Aorta (tissue), 5 donors: ENCODE data around the gene RIPPLY1. TPM values are rescaled to one million over a fixed set of nuclear protein-coding genes. Genes with fewer than 3 reads are reported as not detected.
A peak's percentile ranks its signal among the peaks of the same experiment; 100 is the strongest.

Experiments used
- ATAC-seq: fragments of 200-7000 bp; cut with Tn5 transposase; one replicate; pipeline ENCODE4 v1.9.1; 2022; ENCODE audit warnings: moderate library complexity; ENCODE audit not compliant: low FRiP score
- DNase-seq, 2 donors: peaks; one replicate each; pipeline ENCODE4 v3.0.0-alpha.2; 2020
- H3K27ac ChIP-seq, 2 donors: one replicate each; pipeline ENCODE4 v1.5.1; 2013; ENCODE audit warnings: low read length in 2 of 2, mild to moderate bottlenecking in 2 of 2, moderate library complexity in 2 of 2, control low read depth in 1 of 2, inconsistent platforms in 1 of 2, low read depth in 1 of 2
- H3K27me3 ChIP-seq, 2 donors: one replicate each; pipeline ENCODE4 v1.6.1; 2013; ENCODE audit warnings: control low read depth in 1 of 2, low read length in 1 of 2, mild to moderate bottlenecking in 1 of 2, moderate library complexity in 1 of 2; ENCODE audit not compliant: insufficient read depth in 2 of 2, control insufficient read depth in 1 of 2
- H3K36me3 ChIP-seq, 2 donors: one replicate each; pipeline ENCODE4 v1.6.1; 2013; ENCODE audit warnings: control low read depth in 1 of 2, low read length in 1 of 2, mild to moderate bottlenecking in 1 of 2; ENCODE audit not compliant: insufficient read depth in 2 of 2, control insufficient read depth in 1 of 2
- H3K4me1 ChIP-seq, 2 donors: one replicate each; pipeline ENCODE4 v1.6.1; 2013; ENCODE audit warnings: low read length in 2 of 2, control low read depth in 1 of 2, mild to moderate bottlenecking in 1 of 2, moderate library complexity in 1 of 2; ENCODE audit not compliant: insufficient read depth in 2 of 2, control insufficient read depth in 1 of 2
- H3K4me3 ChIP-seq, 2 donors: one replicate each; pipeline ENCODE4 v1.5.1; 2013; ENCODE audit warnings: low read length in 2 of 2, control low read depth in 1 of 2, mild to moderate bottlenecking in 1 of 2
- H3K9me3 ChIP-seq: one replicate; pipeline ENCODE4 v1.6.1; 2013; ENCODE audit warnings: mild to moderate bottlenecking, low read length; ENCODE audit not compliant: control insufficient read depth
- WGBS, 2 donors: extraction: QIAGEN DNeasy Blood & Tissue Kit; methylation state at CpG; one replicate each; pipeline ENCODE4 v1.1.7; 2013; 5-methylcytosine and 5-hydroxymethylcytosine counted together
- intact Hi-C, 2 donors: fragments of 100-400 bp; cut with DNase I; formaldehyde crosslinking; loops; one replicate each; pipeline versions ENCODE4 v1.14.2 to v1.15.0; 2022
- polyA plus RNA-seq, 2 donors: library from polyadenylated mRNA; stranded (reverse); fragments of 200-250 nt; gene quantifications; one replicate each; pipeline ENCODE4 v1.2.3, GENCODE V29; 2013
- total RNA-seq, 2 donors: library from RNA; stranded (reverse); fragmentation: NEBNext Ultra II Directional; extraction: Animal tissue kit (Norgen Biotek cat#: 25700); gene quantifications; one replicate each; pipeline ENCODE4 v1.2.1, GENCODE V29; 2021
- donor health status: healthy with polysubstance abuse.
- donor health status: Bipolar disorder and iron deficiency.
- donor health status: DM: no; HTN: no; CAD: no.
- donor health status: DM: no; HTN: no; CAD: no.
- donor health status: DM: yes; HTN: yes; CAD: no.

RIPPLY1 gene
- total and polyA plus RNA-seq, 4 donors: not detected

DNA sequence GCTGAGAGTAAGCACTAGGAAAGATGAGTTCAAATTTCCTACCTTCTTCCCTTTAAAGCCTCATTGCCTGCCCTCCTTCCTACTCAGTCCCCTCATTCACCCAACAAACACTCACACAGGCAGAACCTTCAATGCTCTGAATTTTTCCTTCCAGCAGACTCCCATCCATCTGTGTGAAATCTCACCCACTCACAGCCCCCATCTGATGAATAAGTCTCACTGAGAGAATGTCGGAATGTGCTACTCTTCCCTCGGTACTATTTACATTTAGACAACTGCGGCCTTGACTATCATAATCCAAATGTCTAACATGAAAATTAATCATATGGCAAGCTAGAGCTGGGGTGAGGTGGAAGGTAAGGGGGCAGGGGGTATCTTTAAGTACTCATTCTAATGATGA is 36.4 kb upstream of the RIPPLY1 start:
- Histone ChIP-seq H3K4me1 (no peaks in the 10 kb centered on the region), H3K27me3 (no peaks in the 10 kb centered on the region), H3K9me3 (no peaks in the 10 kb centered on the region), H3K27ac (no peak overlapping the region), H3K4me3 (no peak overlapping the region), H3K36me3 (peaks cover 0 to 2% of the 10 kb centered on the region in 2 donors)
- DNase-seq: no peak
- 70 to 73% methylated on average over 3 of the region's 3 CpGs for WGBS, 2 donors
- intact Hi-C loops: no loop called here
- ATAC-seq: no peak

DNA sequence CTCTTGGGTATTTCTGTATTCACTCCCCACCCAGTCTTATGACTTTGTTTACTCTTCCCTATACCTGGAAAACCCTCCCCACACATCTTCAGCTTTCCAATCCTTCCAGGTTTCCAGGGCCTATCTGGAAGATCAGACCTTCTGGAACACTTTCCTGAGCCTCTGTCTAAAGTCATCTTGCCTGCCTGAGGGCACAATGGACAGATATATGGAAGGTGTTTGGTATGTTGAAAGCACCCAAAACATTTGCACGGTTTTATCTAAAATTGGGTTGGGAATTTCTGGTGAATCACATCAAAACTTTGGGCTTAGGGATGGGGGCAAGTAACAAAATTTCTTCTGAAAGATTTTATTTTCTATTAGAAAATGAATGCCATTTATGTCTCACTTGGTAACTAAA is 33.1 kb upstream of the RIPPLY1 start:
- Histone ChIP-seq H3K27ac (no peak overlapping the region), H3K36me3 (no peaks in the 10 kb centered on the region), H3K27me3 (no peaks in the 10 kb centered on the region), H3K4me3 (no peak overlapping the region), H3K9me3 (no peaks in the 10 kb centered on the region), H3K4me1 (no peaks in the 10 kb centered on the region)
- ATAC-seq (no peak), DNase-seq (no peak)
- 42 to 85% methylated on average over 1 of the region's 1 CpG for WGBS, 2 donors
- intact Hi-C loops: no loop called here

DNA sequence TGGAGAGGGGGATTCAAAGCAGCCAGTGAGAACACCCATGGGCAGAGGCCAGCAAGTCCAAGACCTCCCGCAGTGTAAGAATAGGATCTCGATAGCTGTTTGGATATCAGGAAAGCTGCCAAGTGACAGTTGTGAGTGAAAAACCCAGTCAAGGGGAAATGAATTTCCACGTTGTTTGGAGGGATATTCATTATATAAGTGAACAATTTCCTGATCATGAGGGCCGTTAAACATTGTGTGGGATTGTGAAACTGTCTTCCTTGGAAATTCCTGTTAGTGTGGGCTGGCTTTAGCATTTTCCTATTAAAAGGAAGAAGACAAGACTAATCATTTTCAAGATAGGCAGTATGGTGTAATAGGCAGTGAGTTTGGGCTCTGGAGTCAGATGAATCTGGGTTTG is 32.0 kb upstream of the RIPPLY1 start:
- H3K4me3 ChIP-seq: no peak overlapping the region
- H3K4me1 ChIP-seq: no peaks in the 10 kb centered on the region
- no peak overlapping the region for H3K27ac ChIP-seq
- WGBS, 2 donors: 47 to 49% methylated on average over 4 of the region's 4 CpGs
- H3K9me3 ChIP-seq: no peaks in the 10 kb centered on the region
- intact Hi-C loops: no loop called here
- H3K27me3 ChIP-seq: no peaks in the 10 kb centered on the region
- ATAC-seq (no peak), DNase-seq (no peak)
- H3K36me3 ChIP-seq: no peaks in the 10 kb centered on the region

DNA sequence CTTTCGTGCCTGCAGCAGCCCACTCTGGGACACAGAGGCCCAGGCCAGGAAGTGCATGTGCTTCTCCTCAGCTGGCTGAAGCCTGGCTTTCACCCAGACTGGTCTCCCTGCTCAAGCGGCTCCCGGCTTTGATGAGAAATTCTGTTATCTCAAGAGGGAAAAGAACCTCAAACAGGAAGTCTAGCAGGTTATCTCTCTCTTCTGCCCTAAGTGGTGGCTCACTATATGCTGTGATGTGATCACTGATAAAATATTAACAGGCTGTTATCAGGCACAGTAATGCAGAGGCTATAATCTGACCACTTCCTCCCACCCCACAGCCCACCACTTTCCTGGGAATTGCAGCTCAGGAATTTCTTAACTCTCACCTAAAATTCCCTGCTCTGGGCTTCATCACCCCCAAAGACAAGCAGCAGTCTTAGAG is 30.4 kb upstream of the RIPPLY1 start:
- Histone ChIP-seq H3K27me3 (no peaks in the 10 kb centered on the region), H3K9me3 (no peaks in the 10 kb centered on the region), H3K36me3 (no peaks in the 10 kb centered on the region), H3K4me3 (no peak overlapping the region), H3K27ac (no peak overlapping the region), H3K4me1 (no peaks in the 10 kb centered on the region)
- 23 to 58% methylated on average over 3 of the region's 3 CpGs for WGBS, 2 donors
- DNase-seq: no peak
- intact Hi-C loops: no loop called here
- ATAC-seq: no peak

- DNase-seq: no peak
- H3K36me3 ChIP-seq: no peaks in the 10 kb centered on the region
- intact Hi-C loops: no loop called here
- no peaks in the 10 kb centered on the region for H3K4me1 ChIP-seq
- WGBS, 2 donors: 66 to 69% methylated on average over 6 of the region's 6 CpGs
- no peak overlapping the region for H3K4me3 ChIP-seq
- H3K27ac ChIP-seq: no peak overlapping the region
- no peaks in the 10 kb centered on the region for H3K9me3 ChIP-seq
- H3K27me3 ChIP-seq: no peaks in the 10 kb centered on the region
- ATAC-seq: peak; percentile 49
These were observed 29.9 kb upstream of the RIPPLY1 start for GRCh38 chrX:106932960-106933537.

- Histone ChIP-seq H3K9me3 (no peaks in the 10 kb centered on the region), H3K36me3 (no peaks in the 10 kb centered on the region), H3K4me3 (no peak overlapping the region), H3K27me3 (no peaks in the 10 kb centered on the region), H3K27ac (no peak overlapping the region), H3K4me1 (no peaks in the 10 kb centered on the region)
- 58 to 83% methylated on average over 4 of the region's 4 CpGs for WGBS, 2 donors
- DNase-seq (no peak), ATAC-seq (peak; percentile 63)
- intact Hi-C loops: no loop called here
These were observed 29.4 kb upstream of the RIPPLY1 start for GRCh38 chrX:106932492-106932923.

- intact Hi-C loops: no loop called here
- Histone ChIP-seq H3K27ac (no peak overlapping the region), H3K36me3 (no peaks in the 10 kb centered on the region), H3K4me1 (no peaks in the 10 kb centered on the region), H3K4me3 (no peak overlapping the region), H3K27me3 (no peaks in the 10 kb centered on the region), H3K9me3 (no peaks in the 10 kb centered on the region)
- DNase-seq: no peak
- ATAC-seq: no peak
- WGBS, 2 donors: 67 to 89% methylated on average over 3 of the region's 3 CpGs
These were observed 28.8 kb upstream of the RIPPLY1 start for GRCh38 chrX:106931831-106932491.

- WGBS, 2 donors: 67 to 94% methylated on average over 4 of the region's 4 CpGs
- intact Hi-C loops: no loop called here
- no peaks in the 10 kb centered on the region for H3K27me3 ChIP-seq
- DNase-seq (no peak), ATAC-seq (no peak)
- no peaks in the 10 kb centered on the region for H3K9me3 ChIP-seq
- H3K36me3 ChIP-seq: no peaks in the 10 kb centered on the region
- H3K27ac ChIP-seq: no peak overlapping the region
- H3K4me3 ChIP-seq: no peak overlapping the region
- H3K4me1 ChIP-seq: no peaks in the 10 kb centered on the region
These were observed 25.1 kb upstream of the RIPPLY1 start for GRCh38 chrX:106928227-106928626.

DNA sequence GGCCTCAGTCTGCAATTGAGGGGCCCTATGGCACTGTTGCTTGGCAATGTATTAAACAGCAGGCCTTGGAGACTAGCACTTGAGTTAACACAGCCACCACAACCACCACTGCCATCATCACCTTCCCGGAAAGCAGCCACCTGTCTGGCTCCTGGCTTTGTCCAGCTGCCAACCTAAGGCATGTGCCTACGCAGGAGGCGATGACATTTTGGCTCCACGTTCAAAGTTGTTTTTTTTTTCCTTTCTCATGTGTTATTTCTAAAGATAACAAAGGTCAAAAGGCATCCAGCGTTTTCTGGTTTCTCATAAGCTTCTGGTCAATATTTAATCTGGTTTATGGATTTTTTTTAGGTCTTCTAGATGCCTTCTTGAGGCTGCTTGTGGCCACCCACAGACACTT is 24.6 kb upstream of the RIPPLY1 start:
- H3K27ac ChIP-seq: no peak overlapping the region
- H3K27me3 ChIP-seq: no peaks in the 10 kb centered on the region
- 54 to 64% methylated on average over 5 of the region's 5 CpGs for WGBS, 2 donors
- H3K4me1 ChIP-seq: no peaks in the 10 kb centered on the region
- H3K4me3 ChIP-seq: no peak overlapping the region
- DNase-seq: no peak
- H3K9me3 ChIP-seq: no peaks in the 10 kb centered on the region
- H3K36me3 ChIP-seq: no peaks in the 10 kb centered on the region
- no peak for ATAC-seq
- intact Hi-C loops: no loop called here
